AG08395 (cell line): ENCODE results near the gene CCDC89.
A peak's percentile ranks its signal among the peaks of the same experiment; 100 is the strongest.

Experiments used
- DNase-seq: peaks from one replicate; pipeline ENCODE4 v3.0.0; 2012; ENCODE audit warnings: mixed read lengths, low spot score

The CCDC89 gene

GRCh38 chr11:85652786-85653447, 33.1 kb downstream of the CCDC89 start:
- no peak for DNase-seq

DNA sequence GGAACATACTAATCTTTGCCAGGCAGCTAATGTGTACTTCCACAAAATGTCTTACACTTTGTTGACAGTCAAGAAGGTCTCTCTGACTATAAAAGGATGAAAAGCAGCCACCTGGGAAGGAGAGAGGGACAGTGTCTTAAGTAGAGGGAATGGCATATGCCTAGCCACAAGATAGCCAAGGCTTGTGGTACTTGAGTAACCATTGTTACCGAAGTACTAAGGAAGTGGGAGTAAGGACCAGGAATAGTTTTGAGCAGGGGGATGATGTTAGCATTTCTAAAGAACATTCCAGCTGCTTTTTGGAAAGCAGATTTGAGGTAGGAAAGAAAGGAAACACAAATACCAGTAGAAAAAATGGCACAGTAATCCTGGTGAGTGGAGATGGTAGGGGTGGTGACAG, 34.9 kb downstream of the CCDC89 start:
- DNase-seq = no peak

- DNase-seq = peak; percentile 89
These were observed 38.2 kb downstream of the CCDC89 start, which contains the start of gene TMEM126A for GRCh38 chr11:85647604-85648299. TMEM126A (plus strand) TSS chr11:85647967; CDS start chr11:85650256, 2,289 bp downstream.

GRCh38 chr11:85647078-85647477, 38.9 kb downstream of the CCDC89 start:
- DNase-seq = no peak

DNA sequence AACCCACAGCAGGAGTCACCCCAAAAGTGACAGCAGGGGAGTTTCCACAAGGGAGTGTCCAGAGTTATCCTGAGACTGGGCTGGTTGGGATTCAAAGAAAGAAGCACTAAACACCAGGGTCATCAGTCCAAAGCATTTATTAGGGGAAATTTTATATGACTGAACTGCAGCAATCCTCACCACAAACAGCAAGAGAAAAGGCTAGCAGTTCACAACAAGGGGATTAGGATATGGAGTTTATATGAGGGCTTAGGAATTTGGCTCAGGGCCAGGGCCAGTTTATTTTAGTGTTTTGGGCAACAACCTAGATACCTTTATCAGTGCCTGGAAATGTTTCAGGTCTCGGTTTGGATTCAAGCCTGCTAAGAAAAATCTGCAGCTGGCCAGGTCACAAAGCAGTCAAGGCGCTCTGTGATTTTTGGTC, 42.8 kb downstream of the CCDC89 start:
- DNase-seq = no peak

- no peak for DNase-seq
These were observed 51.2 kb downstream of the CCDC89 start for GRCh38 chr11:85634747-85635146.
